Measurements from ENCODE around the gene MYO7A. TPM values are rescaled to one million over a fixed set of nuclear protein-coding genes. Genes with fewer than 3 reads are reported as not detected.

The MYO7A gene
- total and polyA plus RNA-seq, 12 donors: 0.91 to 6.8 (median 2.8) TPM

- DNase-seq: no peak
- intact Hi-C loops (cut with DNase I): no loop called here
Measured at GRCh38 chr11:77149716-77150392, 21.8 kb downstream of the MYO7A start.

DNA sequence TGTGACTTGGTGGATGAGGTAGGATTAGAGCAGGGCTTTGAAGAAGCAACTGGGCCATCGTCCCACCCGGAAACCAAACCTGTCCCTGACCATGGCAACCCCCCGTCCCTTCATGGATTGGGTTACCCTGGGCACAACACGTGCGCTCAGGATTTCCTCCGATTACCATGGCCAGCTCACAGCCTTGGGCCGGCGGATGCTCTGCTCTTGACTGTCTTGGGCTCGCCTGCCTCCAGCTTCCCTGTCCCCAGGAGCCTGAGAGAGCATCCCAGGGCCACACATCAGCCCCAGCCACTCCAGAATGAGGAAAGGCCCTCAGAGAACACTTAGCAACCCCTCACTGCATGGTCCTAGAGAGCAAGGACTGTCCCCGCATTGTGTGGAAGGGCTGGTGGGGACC is 22.8 kb downstream of the MYO7A start:
- Histone ChIP-seq H3K27me3 (peaks cover 0 to 10% (median 0%) of the 10 kb centered on the region in 7 donors), H3K27ac (no peak overlapping the region), H3K36me3 (no peaks in the 10 kb centered on the region), H3K9me3 (no peaks in the 10 kb centered on the region), H3K4me3 (no peak overlapping the region), H3K4me1 (peaks cover 0 to 39% (median 21%) of the 10 kb centered on the region in 9 donors)
- TF ChIP-seq CTCF (IDR thresholded peaks at IDR 0.05): no peak
- intact Hi-C loops (cut with DNase I): no loop called here
- DNase-seq (no peak), ATAC-seq (no peak)
- 93 to 94% methylated on average over 10 of the region's 10 CpGs for WGBS, 2 donors

More at GRCh38 chr11:77149716-77150392, 21.8 kb downstream of the MYO7A start:
- H3K4me1 ChIP-seq: peaks cover 0 to 39% (median 21%) of the 10 kb centered on the region in 9 donors
- no peak for TF ChIP-seq CTCF (IDR thresholded peaks at IDR 0.05)
- H3K27ac ChIP-seq: no peak overlapping the region
- H3K36me3 ChIP-seq: no peaks in the 10 kb centered on the region
- no peak for ATAC-seq
- WGBS, 2 donors: 83 to 86% methylated on average over 12 of the region's 12 CpGs
- no peaks in the 10 kb centered on the region for H3K9me3 ChIP-seq
- H3K4me3 ChIP-seq: no peak overlapping the region
- H3K27me3 ChIP-seq: peaks cover 0 to 10% (median 0%) of the 10 kb centered on the region in 7 donors

- no peak overlapping the region for H3K4me3 ChIP-seq
- intact Hi-C loops (cut with DNase I): no loop called here
- H3K4me1 ChIP-seq: peaks cover 0 to 39% (median 21%) of the 10 kb centered on the region in 9 donors
- ATAC-seq (no peak), DNase-seq (no peak)
- H3K36me3 ChIP-seq: no peaks in the 10 kb centered on the region
- peaks cover 0 to 10% (median 0%) of the 10 kb centered on the region in 7 donors for H3K27me3 ChIP-seq
- no peak for TF ChIP-seq CTCF (IDR thresholded peaks at IDR 0.05)
- H3K27ac ChIP-seq: peak overlapping the region in 1 of 10 donors; percentile 21
- WGBS, 2 donors: 83 to 86% methylated on average over 10 of the region's 11 CpGs
- no peaks in the 10 kb centered on the region for H3K9me3 ChIP-seq
Measured at GRCh38 chr11:77151804-77152509, 23.9 kb downstream of the MYO7A start.

DNA sequence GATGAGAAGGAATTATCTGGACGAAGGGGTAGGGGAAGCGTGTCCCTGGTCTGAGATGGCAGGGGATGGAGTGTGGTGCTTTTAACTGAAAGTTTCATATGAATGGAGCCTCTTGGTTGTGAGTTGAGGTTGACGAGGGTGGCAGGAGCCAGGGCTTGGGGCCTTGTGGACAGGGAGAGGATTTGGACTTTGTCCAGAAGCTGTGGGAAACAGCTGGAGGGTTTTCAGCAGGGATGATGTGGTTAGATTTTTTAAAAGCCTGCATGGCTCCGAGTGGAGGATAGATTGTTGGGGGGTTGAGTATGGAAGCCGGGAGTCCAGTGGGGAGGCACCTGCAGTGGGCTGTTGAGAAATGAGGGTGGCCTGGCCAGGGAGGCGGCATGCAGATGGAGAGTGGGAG is 24.8 kb downstream of the MYO7A start:
- 75 to 84% methylated on average over 6 of the region's 6 CpGs for WGBS, 2 donors
- peaks cover 0 to 34% (median 21%) of the 10 kb centered on the region in 9 donors for H3K4me1 ChIP-seq
- intact Hi-C loops (cut with DNase I): no loop called here
- no peak for DNase-seq
- no peak for TF ChIP-seq CTCF (IDR thresholded peaks at IDR 0.05)
- H3K27me3 ChIP-seq: peaks cover 0 to 5% (median 0%) of the 10 kb centered on the region in 7 donors
- no peak overlapping the region for H3K4me3 ChIP-seq
- H3K9me3 ChIP-seq: no peaks in the 10 kb centered on the region
- peak in 1 of 8 donors; percentile 7 for ATAC-seq
- no peak overlapping the region for H3K27ac ChIP-seq
- H3K36me3 ChIP-seq: no peaks in the 10 kb centered on the region
